Neutrophil (primary cell): Measurements from ENCODE around the gene ABLIM2.

ENCODE experiments used
- H3K27ac ChIP-seq: fragments of 200-600 bp; sonication (generic); 2 replicates; pipeline ENCODE4 v1.5.1; 2016; ENCODE audit warnings: mild to moderate bottlenecking, moderate library complexity
- H3K27me3 ChIP-seq: fragments of 200-600 bp; sonication (generic); 2 replicates; pipeline ENCODE4 v1.6.0; 2016; ENCODE audit warnings: mild to moderate bottlenecking
- H3K36me3 ChIP-seq: fragments of 200-600 bp; sonication (generic); 2 replicates; pipeline ENCODE4 v1.5.1; 2017
- H3K4me1 ChIP-seq, 2 experiments: fragments of 200-600 bp in 1 of 2; sonication (generic) in 1 of 2; 1 replicate in 1 of 2; 2 replicates in 1 of 2; pipeline versions ENCODE4 v1.5.1 to v1.6.1; 2013 to 2016; ENCODE audit warnings: low read depth in 1 of 2, low read length in 1 of 2, mild to moderate bottlenecking in 1 of 2, moderate library complexity in 1 of 2; ENCODE audit not compliant: control insufficient read depth in 1 of 2, insufficient read depth in 1 of 2
- H3K4me3 ChIP-seq, 2 experiments: fragments of 200-600 bp in 1 of 2; sonication (generic) in 1 of 2; 1 replicate in 1 of 2; 2 replicates in 1 of 2; pipeline ENCODE4 v1.5.1; 2013 to 2016; ENCODE audit warnings: low read depth in 1 of 2, low read length in 1 of 2, mild to moderate bottlenecking in 1 of 2, moderate library complexity in 1 of 2
- H3K9me3 ChIP-seq: fragments of 200-600 bp; sonication (generic); 2 replicates; pipeline ENCODE4 v1.5.1; 2016
- TF ChIP-seq, protein P1 (sequence below): fragments of 200-600 bp; sonication (generic); IDR thresholded peaks from 2 replicates; pipeline ENCODE4 v1.5.1; 2016; ENCODE audit warnings: antibody characterized with exemption

The ABLIM2 gene

DNA sequence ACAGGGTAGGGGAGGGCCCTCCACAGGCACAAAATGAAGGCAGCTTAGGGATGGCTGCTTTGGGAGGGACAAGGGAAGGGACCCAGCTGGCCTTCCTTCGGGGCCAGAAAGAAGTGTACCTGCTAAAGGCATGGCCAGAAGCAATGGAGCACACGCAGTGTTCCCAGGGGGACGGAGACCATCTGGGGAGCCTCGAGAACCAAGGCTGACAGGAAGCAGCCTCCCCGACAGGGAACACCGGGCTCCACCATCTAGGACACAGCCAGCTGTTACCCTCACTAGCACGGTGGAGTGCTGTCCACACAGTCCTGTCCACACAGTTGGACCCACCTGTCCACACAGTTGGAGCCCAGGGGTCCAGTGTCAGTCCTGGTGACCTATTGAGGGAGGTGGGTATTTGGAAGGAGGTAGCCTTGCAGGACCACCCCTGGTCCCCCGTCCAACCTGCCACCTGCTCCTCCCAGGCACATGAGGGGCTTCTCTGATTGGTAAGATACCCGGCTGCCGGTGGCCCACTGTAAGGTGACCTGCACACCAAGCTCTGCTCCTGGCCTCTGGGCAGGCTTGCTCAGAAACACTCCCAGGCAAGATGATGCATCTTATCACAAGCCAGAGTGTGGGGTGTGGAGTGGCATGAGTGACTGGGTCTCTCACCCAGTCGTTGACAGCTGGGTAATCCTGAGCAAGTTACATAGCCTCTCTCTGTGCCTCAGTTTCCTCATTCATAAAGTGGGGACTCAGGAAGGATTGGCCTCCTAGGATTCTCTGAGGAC lies 198.4 kb downstream of the ABLIM2 start:
- Histone ChIP-seq H3K36me3 (no peaks in the 10 kb centered on the region), H3K4me1 (no peaks in the 10 kb centered on the region), H3K27me3 (peaks cover 84% of the 10 kb centered on the region), H3K4me3 (no peak overlapping the region), H3K27ac (no peak overlapping the region), H3K9me3 (no peaks in the 10 kb centered on the region)
- TF ChIP-seq, protein P1, sequence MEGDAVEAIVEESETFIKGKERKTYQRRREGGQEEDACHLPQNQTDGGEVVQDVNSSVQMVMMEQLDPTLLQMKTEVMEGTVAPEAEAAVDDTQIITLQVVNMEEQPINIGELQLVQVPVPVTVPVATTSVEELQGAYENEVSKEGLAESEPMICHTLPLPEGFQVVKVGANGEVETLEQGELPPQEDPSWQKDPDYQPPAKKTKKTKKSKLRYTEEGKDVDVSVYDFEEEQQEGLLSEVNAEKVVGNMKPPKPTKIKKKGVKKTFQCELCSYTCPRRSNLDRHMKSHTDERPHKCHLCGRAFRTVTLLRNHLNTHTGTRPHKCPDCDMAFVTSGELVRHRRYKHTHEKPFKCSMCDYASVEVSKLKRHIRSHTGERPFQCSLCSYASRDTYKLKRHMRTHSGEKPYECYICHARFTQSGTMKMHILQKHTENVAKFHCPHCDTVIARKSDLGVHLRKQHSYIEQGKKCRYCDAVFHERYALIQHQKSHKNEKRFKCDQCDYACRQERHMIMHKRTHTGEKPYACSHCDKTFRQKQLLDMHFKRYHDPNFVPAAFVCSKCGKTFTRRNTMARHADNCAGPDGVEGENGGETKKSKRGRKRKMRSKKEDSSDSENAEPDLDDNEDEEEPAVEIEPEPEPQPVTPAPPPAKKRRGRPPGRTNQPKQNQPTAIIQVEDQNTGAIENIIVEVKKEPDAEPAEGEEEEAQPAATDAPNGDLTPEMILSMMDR = no peak

DNA sequence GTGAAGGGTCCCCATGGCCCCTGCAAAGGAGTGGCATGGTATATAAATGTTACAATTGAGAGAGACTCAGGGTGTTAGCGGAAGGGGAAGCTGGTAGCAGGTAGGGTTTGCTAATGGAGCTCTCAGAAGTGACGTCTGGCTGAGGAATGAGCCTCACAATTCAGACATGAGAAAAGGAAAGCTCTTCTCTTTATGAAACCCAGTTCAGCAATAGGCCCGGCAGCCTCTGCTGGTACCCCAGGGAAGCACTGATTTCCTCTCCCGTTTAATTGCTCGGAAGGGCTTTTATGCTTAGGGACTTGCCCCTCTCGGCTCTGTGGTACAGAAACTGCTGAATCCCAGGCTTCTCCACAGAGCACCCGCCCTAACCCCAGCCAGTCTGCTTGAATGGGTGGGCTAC lies 199.5 kb downstream of the ABLIM2 start:
- Histone ChIP-seq H3K27me3 (peaks cover 76% of the 10 kb centered on the region), H3K4me3 (no peak overlapping the region), H3K4me1 (no peaks in the 10 kb centered on the region), H3K36me3 (no peaks in the 10 kb centered on the region), H3K27ac (no peak overlapping the region), H3K9me3 (peaks cover 2% of the 10 kb centered on the region)
- TF ChIP-seq, protein P1 = no peak

DNA sequence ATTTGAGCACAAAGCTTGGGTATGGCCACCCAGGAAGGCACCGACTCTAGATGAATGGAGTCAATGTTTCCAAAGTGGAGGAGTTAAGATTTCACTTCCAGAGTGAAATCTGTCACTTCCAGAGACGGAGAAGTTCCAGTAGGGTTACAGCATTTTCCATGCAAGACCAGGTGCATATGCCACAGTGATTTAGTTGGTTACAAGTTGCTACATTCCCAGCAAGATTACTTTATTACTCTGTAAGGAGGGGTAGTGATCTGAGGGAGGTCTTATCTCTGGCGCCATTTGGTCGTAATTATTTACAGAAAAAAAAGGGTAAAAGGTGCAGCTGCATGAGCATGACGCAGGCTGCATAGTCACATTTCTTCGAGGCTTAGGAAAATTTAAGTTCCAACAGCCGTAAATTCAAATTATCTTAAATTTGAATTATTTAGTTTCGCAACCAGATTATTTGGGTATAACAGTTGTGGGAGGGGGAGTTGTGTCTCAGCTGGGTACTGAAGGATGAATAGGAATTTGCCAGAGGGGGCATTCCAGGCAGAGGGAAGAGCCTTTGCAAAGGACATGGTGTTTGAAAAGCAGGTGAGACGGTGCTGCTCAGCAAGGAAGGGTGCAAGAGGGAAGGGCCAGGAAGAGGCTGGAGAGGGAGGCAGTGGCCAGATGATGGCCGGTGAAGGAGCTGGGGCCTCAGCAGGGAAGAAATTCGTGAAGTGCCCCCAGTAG lies 201.5 kb downstream of the ABLIM2 start:
- Histone ChIP-seq H3K4me3 (no peak overlapping the region), H3K4me1 (no peaks in the 10 kb centered on the region), H3K9me3 (peaks cover 5% of the 10 kb centered on the region), H3K36me3 (no peaks in the 10 kb centered on the region), H3K27me3 (peaks cover 66% of the 10 kb centered on the region), H3K27ac (no peak overlapping the region)
- TF ChIP-seq, protein P1 = no peak

DNA sequence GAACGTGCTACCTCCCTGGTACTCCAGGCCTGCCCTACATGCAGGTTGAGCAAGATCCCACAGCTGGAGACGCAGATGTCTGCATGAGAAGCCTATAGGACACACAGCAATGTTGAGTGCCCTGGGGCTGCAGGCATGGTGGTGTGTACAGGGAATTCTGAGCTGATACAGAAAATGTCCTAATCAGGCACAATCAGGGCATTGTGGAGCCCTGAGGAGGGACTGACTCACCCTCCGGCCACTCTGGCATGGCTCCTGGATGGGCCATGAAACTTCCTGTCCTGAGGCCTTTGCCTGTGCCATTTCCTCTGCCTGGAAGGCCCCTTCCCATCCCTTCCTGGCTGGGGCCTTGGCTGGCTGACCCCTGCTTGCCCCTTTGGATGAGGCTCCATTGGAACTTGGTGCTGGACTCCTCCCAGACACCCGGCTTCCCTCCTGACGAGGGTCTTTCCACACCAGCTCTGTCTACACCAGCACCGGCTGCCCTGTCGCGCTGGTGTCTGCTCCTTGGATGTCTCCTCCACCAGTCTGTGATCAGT lies 202.3 kb downstream of the ABLIM2 start:
- Histone ChIP-seq H3K9me3 (peaks cover 5% of the 10 kb centered on the region), H3K4me3 (no peak overlapping the region), H3K36me3 (no peaks in the 10 kb centered on the region), H3K4me1 (no peaks in the 10 kb centered on the region), H3K27me3 (peaks cover 58% of the 10 kb centered on the region), H3K27ac (no peak overlapping the region)
- TF ChIP-seq, protein P1 = no peak

DNA sequence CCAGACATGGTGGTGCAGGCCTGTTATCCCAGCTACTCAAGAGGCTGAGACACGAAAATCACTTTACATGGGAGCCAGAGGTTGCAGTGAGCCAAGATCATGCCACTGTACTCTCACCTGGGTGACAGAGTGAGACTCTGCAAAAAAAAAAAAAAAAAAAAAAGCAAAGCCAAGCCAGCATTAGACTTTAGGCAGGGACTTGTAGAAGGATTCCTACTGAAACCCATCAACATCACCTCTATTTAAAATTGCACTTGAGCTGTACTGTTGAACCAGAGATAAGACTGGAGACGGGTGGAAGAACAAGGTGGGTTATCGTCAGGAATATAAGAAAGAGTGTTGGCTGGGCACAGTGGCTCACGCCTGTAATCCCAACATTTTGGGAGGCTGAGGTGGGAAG lies 203.2 kb downstream of the ABLIM2 start:
- no peak overlapping the region for H3K4me3 ChIP-seq
- no peaks in the 10 kb centered on the region for H3K4me1 ChIP-seq
- H3K27ac ChIP-seq = no peak overlapping the region
- peaks cover 49% of the 10 kb centered on the region for H3K27me3 ChIP-seq
- H3K36me3 ChIP-seq = no peaks in the 10 kb centered on the region
- H3K9me3 ChIP-seq = peaks cover 5% of the 10 kb centered on the region
- TF ChIP-seq, protein P1 = no peak
